ENCODE data around the gene LRRFIP2.

Gene LRRFIP2

GRCh38 chr3:37017683-37018082 is 156.7 kb downstream of the LRRFIP2 start:
- DNase-seq = no peak

- DNase-seq = no peak
These were observed 157.5 kb downstream of the LRRFIP2 start for GRCh38 chr3:37016903-37017302.

- no peak for DNase-seq
These were observed 158.7 kb downstream of the LRRFIP2 start for GRCh38 chr3:37015642-37016041.

GRCh38 chr3:37014620-37015019 is 159.8 kb downstream of the LRRFIP2 start:
- no peak for DNase-seq
